Fibroblast of lung (primary cell): ENCODE measurements around the gene SNAPC5. TPM values are rescaled to one million over a fixed set of nuclear protein-coding genes. Genes with fewer than 3 reads are reported as not detected.

Experiments used
- DNase-seq, 2 donors: peaks; one replicate each; pipeline versions ENCODE4 v3.0.0 to v3.0.0-alpha.2; 2010; ENCODE audit warnings: low read depth in 2 of 2
- H2AFZ ChIP-seq: 2 replicates; pipeline ENCODE4 v1.5.1; 2012; ENCODE audit warnings: low read length, control low read depth, inconsistent platforms
- H3K27ac ChIP-seq: 2 replicates; pipeline ENCODE4 v1.5.1; 2011; ENCODE audit warnings: low read length, control low read depth; ENCODE audit not compliant: insufficient read depth
- H3K27me3 ChIP-seq: 2 replicates; pipeline ENCODE4 v1.5.1; 2011; ENCODE audit warnings: mild to moderate bottlenecking, low read length; ENCODE audit not compliant: control insufficient read depth, insufficient read depth
- H3K36me3 ChIP-seq: 2 replicates; pipeline ENCODE4 v1.5.1; 2011; ENCODE audit warnings: low read length; ENCODE audit not compliant: control insufficient read depth, insufficient read depth
- H3K4me1 ChIP-seq: 2 replicates; pipeline ENCODE4 v1.5.1; 2011; ENCODE audit warnings: low read length; ENCODE audit not compliant: control insufficient read depth, insufficient read depth; ENCODE audit errors: extremely low read depth
- H3K4me2 ChIP-seq: 2 replicates; pipeline ENCODE4 v1.5.1; 2011; ENCODE audit warnings: low read length, control low read depth; ENCODE audit not compliant: insufficient read depth; ENCODE audit errors: extremely low read depth
- H3K4me3 ChIP-seq, 4 experiments: fragments of 200-600 bp in 1 of 4; sonication (generic) in 1 of 4; replicated peaks in 1 of 4; 2 replicates each; pipeline ENCODE4 v1.5.1; 2011 to 2016; ENCODE audit warnings: low read length in 4 of 4, low read depth in 3 of 4, mild to moderate bottlenecking in 3 of 4, control low read depth in 2 of 4, inconsistent platforms in 1 of 4, mixed read lengths in 1 of 4; ENCODE audit not compliant: insufficient read depth in 1 of 4; ENCODE audit errors: control extremely low read depth in 1 of 4
- H3K79me2 ChIP-seq: 2 replicates; pipeline ENCODE4 v1.5.1; 2012; ENCODE audit warnings: mild to moderate bottlenecking, low read length, inconsistent platforms; ENCODE audit not compliant: control insufficient read depth, insufficient read depth
- H3K9ac ChIP-seq: 2 replicates; pipeline ENCODE4 v1.5.1; 2011; ENCODE audit warnings: mild to moderate bottlenecking, low read length, control low read depth; ENCODE audit not compliant: insufficient read depth
- H3K9me3 ChIP-seq: 2 replicates; pipeline ENCODE4 v1.5.1; 2012; ENCODE audit warnings: low read depth, low read length; ENCODE audit not compliant: control insufficient read depth, insufficient read depth
- H4K20me1 ChIP-seq: 2 replicates; pipeline ENCODE4 v1.5.1; 2011; ENCODE audit warnings: low read length; ENCODE audit not compliant: control insufficient read depth, insufficient read depth; ENCODE audit errors: extremely low read depth
- CTCF ChIP-seq, 2 donors: IDR thresholded peaks in 1 of 2; conservative IDR thresholded peaks in 1 of 2; 1 replicate in 1 of 2; 2 replicates in 1 of 2; pipeline ENCODE4 v1.5.1; 2011 to 2012; ENCODE audit warnings: low read length in 2 of 2, control low read depth in 1 of 2, inconsistent platforms in 1 of 2, low read depth in 1 of 2, mild to moderate bottlenecking in 1 of 2
- EZH2 ChIP-seq: IDR thresholded peaks from 2 replicates; pipeline ENCODE4 v1.5.1; 2012; ENCODE audit warnings: low read length, control low read depth, mild to moderate bottlenecking; ENCODE audit errors: missing control alignments
- polyA plus RNA-seq, 2 donors: library from polyadenylated mRNA; depleted of rRNA in 1 of 2; stranded (reverse) in 1 of 2; unstranded in 1 of 2; fragments of >200 nt; gene quantifications; 2 replicates each; pipeline ENCODE4 v1.2.1, GENCODE V29; 2011 to 2012; ENCODE audit warnings: missing spikeins in 1 of 2
- total RNA-seq: library from RNA; depleted of rRNA; stranded (reverse); fragments of >200 nt; gene quantifications from 2 replicates; pipeline ENCODE4 v1.2.1, GENCODE V29; 2014

SNAPC5 gene
- total and polyA plus RNA-seq, 2 donors (not counting 1 experiment from before 2014, with no cell fraction given), result 28.6 to 40.3 TPM

DNA sequence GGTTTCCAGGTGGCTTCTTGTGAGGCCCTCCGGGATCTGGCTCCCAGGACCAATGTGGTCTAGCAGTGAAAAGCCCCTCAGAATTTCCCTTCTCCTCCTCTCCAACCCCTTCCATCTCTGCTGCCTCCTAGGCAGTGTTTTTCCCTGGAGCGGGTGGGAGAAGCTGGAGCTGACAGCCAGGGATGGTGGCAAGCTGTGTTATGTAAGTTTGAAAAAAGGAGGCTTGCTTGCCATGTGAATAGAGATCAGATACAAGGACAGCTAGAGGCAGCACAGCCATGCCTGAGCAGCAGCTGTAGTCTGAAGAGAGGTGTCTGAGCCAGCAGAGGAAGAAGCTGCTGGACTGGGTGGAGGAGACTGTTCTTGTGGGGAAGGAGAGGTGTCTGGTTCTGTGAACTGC is 20.6 kb downstream of the SNAPC5 start:
- H3K9me3 ChIP-seq, result no peaks in the 10 kb centered on the region
- no peak overlapping the region for H3K4me2 ChIP-seq
- H3K9ac ChIP-seq, result no peak overlapping the region
- peaks cover 5% of the 10 kb centered on the region for H3K4me1 ChIP-seq
- no peak for DNase-seq
- H3K79me2 ChIP-seq, result no peaks in the 10 kb centered on the region
- TF ChIP-seq EZH2 (no peak), CTCF (conservative IDR thresholded peaks at IDR 0.05 in 1 of 2, IDR thresholded peaks at IDR 0.05 in 1 of 2; ENCODE audit: low read depth in 1 of 2, low read length in 2 of 2) (no peak)
- H2AFZ ChIP-seq, result no peak overlapping the region
- no peak overlapping the region for H3K4me3 ChIP-seq
- H3K27me3 ChIP-seq, result no peaks in the 10 kb centered on the region
- peaks cover 3% of the 10 kb centered on the region for H3K36me3 ChIP-seq
- no peaks in the 10 kb centered on the region for H4K20me1 ChIP-seq
- no peak overlapping the region for H3K27ac ChIP-seq

- H3K4me3 ChIP-seq, result no peak overlapping the region
- no peak overlapping the region for H2AFZ ChIP-seq
- TF ChIP-seq EZH2 (no peak), CTCF (conservative IDR thresholded peaks at IDR 0.05 in 1 of 2, IDR thresholded peaks at IDR 0.05 in 1 of 2; ENCODE audit: low read depth in 1 of 2, low read length in 2 of 2) (no peak)
- H4K20me1 ChIP-seq, result no peaks in the 10 kb centered on the region
- H3K27me3 ChIP-seq, result no peaks in the 10 kb centered on the region
- no peaks in the 10 kb centered on the region for H3K36me3 ChIP-seq
- H3K79me2 ChIP-seq, result no peaks in the 10 kb centered on the region
- no peak overlapping the region for H3K27ac ChIP-seq
- no peak overlapping the region for H3K4me2 ChIP-seq
- no peaks in the 10 kb centered on the region for H3K9me3 ChIP-seq
- peaks cover 5% of the 10 kb centered on the region for H3K4me1 ChIP-seq
- no peak for DNase-seq
- no peak overlapping the region for H3K9ac ChIP-seq
These were observed 21.0 kb downstream of the SNAPC5 start for GRCh38 chr15:66476535-66476934.

DNA sequence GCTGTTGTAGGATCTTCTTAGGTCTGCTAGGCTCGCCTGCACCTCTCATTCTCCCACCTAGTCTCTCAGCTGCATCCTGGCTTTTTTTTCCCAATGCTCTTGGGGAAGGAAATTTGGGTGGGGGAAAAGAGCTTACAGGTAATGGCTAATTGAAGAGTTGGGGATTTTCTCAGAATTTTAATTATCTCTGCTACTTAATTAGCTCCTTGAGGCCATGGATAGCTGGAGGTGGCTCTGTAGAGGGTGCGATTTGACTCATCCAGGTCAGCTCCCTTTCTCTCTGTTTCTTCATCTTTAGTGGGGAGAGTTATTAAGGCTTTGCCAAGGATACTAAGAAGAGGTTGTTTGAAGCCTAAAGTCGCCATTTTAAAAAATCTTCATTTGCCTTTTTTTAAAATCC is 22.6 kb downstream of the SNAPC5 start:
- H3K4me3 ChIP-seq, result no peak overlapping the region
- H3K9me3 ChIP-seq, result no peaks in the 10 kb centered on the region
- H3K27me3 ChIP-seq, result no peaks in the 10 kb centered on the region
- no peak overlapping the region for H3K4me2 ChIP-seq
- no peak overlapping the region for H3K27ac ChIP-seq
- H3K79me2 ChIP-seq, result no peaks in the 10 kb centered on the region
- H4K20me1 ChIP-seq, result no peaks in the 10 kb centered on the region
- H2AFZ ChIP-seq, result no peak overlapping the region
- no peak for DNase-seq
- TF ChIP-seq EZH2, result no peak
- no peak for TF ChIP-seq CTCF (conservative IDR thresholded peaks at IDR 0.05 in 1 of 2, IDR thresholded peaks at IDR 0.05 in 1 of 2; ENCODE audit: low read depth in 1 of 2, low read length in 2 of 2)
- H3K9ac ChIP-seq, result no peak overlapping the region
- peaks cover 5% of the 10 kb centered on the region for H3K4me1 ChIP-seq
- H3K36me3 ChIP-seq, result no peaks in the 10 kb centered on the region
